NCI-H146 treated with DMSO at 0.1 percent for 48 hours (cell line): ENCODE results near the gene ASPA.
"Not testable (repeated sequence)": the region's sequence is repeated elsewhere in the genome, so short reads cannot be mapped to it uniquely, and the experiment has no call there.

Experiments
- DNase-seq: peaks from one replicate; lab custom pipeline; 2025; ENCODE audit not compliant: unreplicated experiment; lab: John Stamatoyannopoulos, UW

Gene ASPA

GRCh38 chr17:3507071-3507470 lies 31.3 kb downstream of the ASPA start:
- no peak for DNase-seq

GRCh38 chr17:3507869-3508268 lies 32.1 kb downstream of the ASPA start:
- DNase-seq: no peak

DNA sequence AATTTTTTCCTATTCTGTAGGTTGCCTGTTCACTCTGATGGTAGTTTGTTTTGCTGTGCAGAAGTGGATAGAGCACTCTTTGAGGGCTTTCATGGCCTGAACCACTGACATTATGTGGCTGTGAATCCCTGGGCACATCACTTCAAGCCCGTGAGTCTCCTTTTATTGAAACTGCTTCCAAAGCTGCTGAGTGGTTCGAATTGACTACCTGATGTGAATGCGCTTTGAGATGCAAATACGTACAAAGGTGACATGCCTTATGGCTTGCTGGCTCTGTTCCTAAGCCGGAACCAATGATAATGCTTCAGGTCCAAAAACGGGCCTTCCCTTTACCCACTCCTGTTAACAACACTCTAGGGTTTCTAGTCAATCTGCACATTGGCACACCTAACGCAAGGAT lies 34.3 kb downstream of the ASPA start:
- DNase-seq: no peak

DNA sequence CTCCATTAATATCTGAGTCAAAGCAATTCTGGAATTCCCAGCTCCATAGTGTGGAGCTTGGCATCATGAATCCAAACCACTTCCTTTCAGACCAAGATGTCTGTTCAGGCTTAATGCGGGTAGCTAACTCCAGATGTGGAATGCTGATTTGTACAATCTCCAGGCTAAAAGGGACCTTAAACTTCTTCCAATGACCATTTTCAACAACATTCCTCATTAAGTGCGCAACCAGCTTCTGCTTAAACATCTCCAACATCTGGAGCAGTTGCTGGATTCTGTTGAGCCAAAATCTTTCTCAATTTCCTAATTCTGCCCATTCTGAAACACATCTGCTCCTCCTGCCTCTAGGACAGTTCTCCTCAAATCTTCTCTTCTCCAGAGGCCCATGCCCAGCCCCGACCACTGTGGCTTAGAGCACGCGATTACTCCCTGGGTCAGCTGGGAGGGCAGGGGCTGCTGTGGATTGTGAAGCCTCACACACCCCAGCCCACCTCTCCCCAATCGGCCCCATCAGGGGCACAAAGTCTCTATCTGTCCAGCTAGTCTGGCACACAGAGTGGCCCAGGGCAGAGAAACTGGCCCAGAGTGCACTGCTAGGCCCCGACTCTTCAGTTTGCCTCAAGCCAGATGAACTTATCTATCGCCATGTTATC lies 36.2 kb downstream of the ASPA start:
- no peak for DNase-seq

- DNase-seq: no peak
Measured at GRCh38 chr17:3512505-3513171, 36.8 kb downstream of the ASPA start.

- DNase-seq: no peak
Measured at GRCh38 chr17:3513305-3514035, 37.7 kb downstream of the ASPA start.

GRCh38 chr17:3514167-3514566 lies 38.4 kb downstream of the ASPA start:
- not testable (repeated sequence) for DNase-seq

DNA sequence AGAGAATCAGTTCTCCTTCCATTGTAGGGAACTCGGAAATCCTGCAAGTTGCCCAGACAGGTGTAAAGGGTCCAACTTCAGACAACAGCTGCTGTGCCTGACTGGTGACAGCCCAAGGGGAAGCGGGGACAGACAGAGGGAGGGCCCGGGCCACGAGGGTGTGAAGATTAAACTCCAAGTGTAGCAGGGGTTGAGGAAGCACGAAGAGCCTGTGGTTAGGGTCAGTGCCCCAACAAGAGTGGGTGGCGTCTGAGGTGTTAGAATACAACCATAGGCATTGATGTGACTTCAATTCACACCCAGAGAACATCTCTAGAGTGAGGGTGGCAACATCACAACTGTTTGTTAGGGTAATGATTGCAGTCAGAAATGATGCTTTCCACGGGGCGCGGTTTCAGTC lies 39.1 kb downstream of the ASPA start:
- DNase-seq: no peak

DNA sequence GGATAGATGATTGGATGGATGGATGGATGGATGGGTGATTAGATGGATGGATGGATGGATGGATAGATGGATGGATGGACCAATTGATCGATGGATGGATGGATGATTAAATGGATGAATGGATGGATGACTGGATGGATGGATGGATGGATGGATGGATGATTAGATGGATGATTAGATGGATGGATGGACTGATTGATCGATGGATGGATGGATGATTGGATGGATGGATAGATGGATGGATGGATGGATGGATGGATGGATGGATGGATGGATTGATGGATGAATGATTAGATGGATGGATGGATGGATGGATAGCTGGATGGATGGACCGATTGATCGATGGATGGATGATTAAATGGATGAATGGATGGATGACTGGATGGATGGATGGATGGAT lies 43.7 kb downstream of the ASPA start:
- not testable (repeated sequence) for DNase-seq

DNA sequence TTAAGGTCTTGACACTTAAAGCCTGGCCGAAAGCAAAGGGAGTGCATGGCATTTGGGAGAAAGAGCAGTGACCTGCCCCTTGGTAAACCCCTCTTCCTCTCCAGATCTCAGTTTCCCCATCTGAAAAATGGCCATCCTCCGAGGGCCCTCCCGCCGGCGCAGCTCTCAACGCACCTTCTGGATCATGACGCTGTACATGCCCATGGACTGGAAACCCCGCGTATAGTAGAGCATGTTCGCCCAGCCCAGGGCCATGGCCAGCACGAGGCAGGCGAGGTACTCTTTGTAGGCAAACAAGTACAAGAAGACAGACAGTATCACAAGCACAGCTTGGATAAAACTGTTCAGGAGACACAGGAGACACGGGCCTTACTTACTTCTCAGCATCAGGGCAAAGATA lies 48.2 kb downstream of the ASPA start:
- no peak for DNase-seq

- no peak for DNase-seq
Measured at GRCh38 chr17:3526491-3526890, 50.7 kb downstream of the ASPA start.

DNA sequence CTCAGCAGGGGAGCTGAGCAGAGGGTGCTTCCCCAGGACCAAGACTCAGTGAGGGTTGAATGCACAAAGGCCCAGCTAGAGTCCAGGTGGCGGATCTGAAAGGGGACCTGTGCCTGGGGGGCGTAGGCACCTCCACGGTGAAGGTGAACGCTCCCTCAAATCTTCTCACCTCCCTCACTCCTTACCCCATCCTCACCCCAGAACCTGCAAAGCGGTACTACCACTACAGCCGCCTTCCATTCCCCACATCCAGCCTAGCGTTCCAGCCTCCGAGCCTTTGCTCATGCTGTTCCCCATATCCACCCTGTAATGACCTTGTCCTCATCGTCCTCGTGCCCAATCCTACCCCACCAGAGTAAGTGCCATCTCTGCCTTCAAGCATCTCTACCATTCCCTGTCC lies 51.2 kb downstream of the ASPA start:
- no peak for DNase-seq

DNA sequence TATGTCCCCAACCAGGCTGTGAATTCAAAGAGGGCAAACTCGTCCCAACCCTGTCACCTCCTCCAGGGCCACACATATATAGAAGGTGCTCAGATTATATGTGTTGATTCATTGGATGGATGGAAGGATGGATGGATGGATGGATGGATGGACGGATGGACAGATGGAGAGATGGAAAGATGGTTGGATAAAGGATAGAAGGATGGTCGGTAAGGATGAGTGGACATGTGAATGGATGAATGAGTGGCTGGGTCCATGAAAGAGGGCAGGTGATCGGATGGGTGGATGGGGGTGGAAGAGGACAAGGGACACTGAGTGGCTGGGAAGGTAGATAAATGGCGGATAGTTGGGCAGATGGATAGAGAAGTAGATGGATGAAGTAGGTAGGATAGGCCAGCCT lies 51.7 kb downstream of the ASPA start:
- DNase-seq: no peak

GRCh38 chr17:3527896-3528295 lies 52.1 kb downstream of the ASPA start:
- DNase-seq: no peak

DNA sequence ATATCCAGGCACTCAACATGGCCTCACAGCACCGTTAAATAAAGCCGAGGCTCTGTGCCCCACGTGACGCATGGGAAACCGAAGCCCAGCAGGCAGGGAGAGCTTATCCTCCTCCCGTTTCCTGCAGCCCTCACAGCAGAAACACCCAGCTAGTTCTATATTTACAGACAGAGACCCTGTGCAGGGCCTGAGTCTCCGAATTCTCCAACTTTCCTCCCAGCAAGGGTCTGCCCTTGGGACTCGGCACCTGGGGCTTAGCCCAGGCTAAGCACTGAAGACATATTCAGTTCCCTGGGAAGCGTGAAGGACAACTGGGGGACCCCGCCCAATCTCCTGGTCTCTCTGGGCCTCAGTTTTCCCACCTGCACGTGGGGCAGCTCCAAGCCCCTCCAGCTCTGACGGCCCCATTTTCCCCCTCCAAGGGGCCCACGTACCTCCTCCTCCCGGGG lies 52.6 kb downstream of the ASPA start:
- no peak for DNase-seq

- DNase-seq: no peak
Measured at GRCh38 chr17:3528880-3529511, 53.2 kb downstream of the ASPA start.

GRCh38 chr17:3529817-3530741 lies 54.3 kb downstream of the ASPA start:
- no peak for DNase-seq

- DNase-seq: no peak
Measured at GRCh38 chr17:3531266-3532101, 55.7 kb downstream of the ASPA start.

- DNase-seq: no peak
Measured at GRCh38 chr17:3532106-3532858, 56.5 kb downstream of the ASPA start.
